H1 (cell line): ENCODE data around the gene LIPG. TPM values are rescaled to one million over a fixed set of nuclear protein-coding genes. Genes with fewer than 3 reads are reported as not detected.

Experiments used
- CTCF ChIA-PET: fragments of 300-600 bp; sonication (Branson Sonifier 250); formaldehyde crosslinking; loops from one replicate; lab custom pipeline; 2021; ENCODE audit not compliant: partially characterized antibody; lab: Charles Lee
- POLR2A ChIA-PET: fragments of 300-600 bp; sonication (Branson Sonifier 250); formaldehyde crosslinking; loops from one replicate; lab custom pipeline; 2021; ENCODE audit warnings: inconsistent platforms; ENCODE audit not compliant: partially characterized antibody; lab: Charles Lee
- DNase-seq, 2 experiments: peaks; one replicate each; pipeline versions ENCODE4 v3.0.0 to v3.0.0-alpha.2; 2010 to 2022; ENCODE audit warnings: low spot score in 2 of 2, low read depth in 1 of 2, mixed read lengths in 1 of 2
- FAIRE-seq: peaks from 2 replicates; lab custom pipeline; 2011; peaks lifted over from hg19 to GRCh38; lab: Jason Lieb, UNC
- H2AFZ ChIP-seq: 2 replicates; pipeline ENCODE4 v1.8.1; 2012; ENCODE audit warnings: low read length, inconsistent platforms
- H2AK5ac ChIP-seq: 2 replicates; pipeline ENCODE4 v1.6.1; 2013; ENCODE audit warnings: low read depth, low read length
- H2BK120ac ChIP-seq: replicated peaks from 2 replicates; pipeline ENCODE3; 2013; ENCODE audit warnings: low read depth, low read length, inconsistent platforms
- H2BK12ac ChIP-seq: 2 replicates; pipeline ENCODE4 v1.6.1; 2013; ENCODE audit warnings: low read depth, low read length
- H2BK15ac ChIP-seq: 2 replicates; pipeline ENCODE4 v1.6.1; 2013; ENCODE audit warnings: low read length
- H2BK20ac ChIP-seq: 2 replicates; pipeline ENCODE4 v1.6.1; 2013; ENCODE audit warnings: low read length
- H2BK5ac ChIP-seq: 2 replicates; pipeline ENCODE4 v1.6.1; 2013; ENCODE audit warnings: low read depth, low read length
- H3K14ac ChIP-seq: 2 replicates; pipeline ENCODE4 v1.6.1; 2013; ENCODE audit warnings: inconsistent platforms; ENCODE audit not compliant: insufficient read length
- H3K18ac ChIP-seq: 2 replicates; pipeline ENCODE4 v1.6.1; 2013; ENCODE audit warnings: low read length; ENCODE audit errors: extremely low read depth
- H3K23ac ChIP-seq: 2 replicates; pipeline ENCODE4 v1.6.1; 2013; ENCODE audit warnings: inconsistent platforms; ENCODE audit not compliant: insufficient read length
- H3K23me2 ChIP-seq: 2 replicates; pipeline ENCODE4 v1.6.1; 2013; ENCODE audit warnings: low read depth, low read length
- H3K27ac ChIP-seq: 2 replicates; pipeline ENCODE4 v1.6.1; 2011; ENCODE audit warnings: low read depth, low read length, inconsistent platforms
- H3K27me3 ChIP-seq, 4 experiments: replicated peaks in 1 of 4; 1 replicate in 1 of 4; 2 replicates in 3 of 4; pipeline versions ENCODE4 v1.6.1 to v1.8.1; 2011 to 2013; ENCODE audit warnings: low read length in 3 of 4, mild to moderate bottlenecking in 3 of 4, inconsistent platforms in 2 of 4, mixed read lengths in 2 of 4, moderate library complexity in 1 of 4; ENCODE audit not compliant: control insufficient read depth in 3 of 4, insufficient read depth in 3 of 4; ENCODE audit errors: extremely low read depth in 1 of 4
- H3K36me3 ChIP-seq, 4 experiments: 2 replicates each; pipeline versions ENCODE4 v1.6.1 to v1.8.1; 2011 to 2013; ENCODE audit warnings: mild to moderate bottlenecking in 4 of 4, low read length in 3 of 4, moderate library complexity in 2 of 4, control low read depth in 1 of 4, inconsistent platforms in 1 of 4; ENCODE audit not compliant: insufficient read depth in 4 of 4, control insufficient read depth in 2 of 4
- H3K4ac ChIP-seq: replicated peaks from 2 replicates; pipeline ENCODE3; 2013; ENCODE audit warnings: low read length, low read depth, mixed read lengths, inconsistent platforms; ENCODE audit not compliant: insufficient read length
- H3K4me1 ChIP-seq, 4 experiments: replicated peaks in 1 of 4; 1 replicate in 1 of 4; 2 replicates in 3 of 4; pipeline versions ENCODE4 v1.6.1 to v1.8.1; 2011 to 2013; ENCODE audit warnings: low read length in 3 of 4, inconsistent platforms in 2 of 4, mixed read lengths in 1 of 4; ENCODE audit not compliant: insufficient read depth in 4 of 4, control insufficient read depth in 3 of 4
- H3K4me2 ChIP-seq, 2 experiments: 2 replicates each; pipeline versions ENCODE4 v1.6.1 to v1.8.1; 2011 to 2013; ENCODE audit warnings: low read depth in 2 of 2, low read length in 2 of 2, control low read depth in 1 of 2, inconsistent platforms in 1 of 2, mild to moderate bottlenecking in 1 of 2; ENCODE audit not compliant: insufficient read depth in 1 of 2
- H3K4me3 ChIP-seq, 4 experiments: fragments of 200-600, 300-600 bp in 1 of 4; sonication (generic), shearing (Covaris generic), sonication (Bioruptor Twin) in 1 of 4; 2 replicates each; pipeline versions ENCODE4 v1.5.1 to v1.8.1; 2011 to 2016; ENCODE audit warnings: low read length in 4 of 4, low read depth in 3 of 4, control low read depth in 2 of 4, inconsistent platforms in 2 of 4, mild to moderate bottlenecking in 2 of 4, mixed read lengths in 1 of 4, moderate library complexity in 1 of 4; ENCODE audit not compliant: insufficient read depth in 2 of 4; ENCODE audit errors: extremely low read depth in 1 of 4
- H3K56ac ChIP-seq: replicated peaks from 2 replicates; pipeline ENCODE3; 2013; ENCODE audit warnings: low read depth, mild to moderate bottlenecking, mixed read lengths, low read length, inconsistent platforms; ENCODE audit not compliant: insufficient read length
- H3K79me1 ChIP-seq: 2 replicates; pipeline ENCODE4 v1.6.1; 2013; ENCODE audit warnings: low read depth, low read length, control low read depth
- H3K79me2 ChIP-seq, 2 experiments: 2 replicates each; pipeline versions ENCODE4 v1.6.1 to v1.8.1; 2012 to 2013; ENCODE audit warnings: low read length in 2 of 2, mild to moderate bottlenecking in 2 of 2, inconsistent platforms in 1 of 2; ENCODE audit not compliant: insufficient read depth in 2 of 2, control insufficient read depth in 1 of 2
- H3K9ac ChIP-seq, 4 experiments: replicated peaks in 1 of 4; 1 replicate in 1 of 4; 2 replicates in 3 of 4; pipeline versions ENCODE4 v1.6.1 to v1.8.1; 2011 to 2013; ENCODE audit warnings: low read depth in 3 of 4, low read length in 3 of 4, control low read depth in 2 of 4, mild to moderate bottlenecking in 2 of 4, moderate library complexity in 2 of 4, inconsistent platforms in 1 of 4; ENCODE audit errors: extremely low read depth in 1 of 4
- H3K9me3 ChIP-seq, 2 experiments: 2 replicates each; pipeline versions ENCODE4 v1.6.1 to v1.8.1; 2012 to 2013; ENCODE audit warnings: mild to moderate bottlenecking in 2 of 2, moderate library complexity in 2 of 2, control low read depth in 1 of 2, inconsistent platforms in 1 of 2, low read depth in 1 of 2, low read length in 1 of 2, mixed read lengths in 1 of 2; ENCODE audit not compliant: insufficient read depth in 2 of 2
- H4K20me1 ChIP-seq, 2 experiments: replicated peaks in 1 of 2; 2 replicates each; pipeline versions ENCODE3 to v1.8.1; 2011 to 2013; ENCODE audit warnings: inconsistent platforms in 2 of 2, low read length in 2 of 2, mild to moderate bottlenecking in 1 of 2; ENCODE audit not compliant: insufficient read depth in 2 of 2, control insufficient read depth in 1 of 2
- H4K5ac ChIP-seq: 2 replicates; pipeline ENCODE4 v1.6.1; 2013; ENCODE audit warnings: low read length, low read depth, mixed read lengths, inconsistent platforms; ENCODE audit not compliant: insufficient read length
- H4K8ac ChIP-seq: 2 replicates; pipeline ENCODE4 v1.8.0; 2013; ENCODE audit warnings: mild to moderate bottlenecking, moderate library complexity, low read length, inconsistent platforms; ENCODE audit not compliant: insufficient read depth; ENCODE audit errors: extremely low read depth
- H4K91ac ChIP-seq: replicated peaks from 2 replicates; pipeline ENCODE3; 2013; ENCODE audit warnings: low read length, mixed read lengths, inconsistent platforms; ENCODE audit not compliant: insufficient read length
- BCL11A ChIP-seq, 2 experiments: IDR thresholded peaks; one replicate each; pipeline ENCODE4 v1.6.1; 2011; ENCODE audit warnings: low read depth in 2 of 2, low read length in 2 of 2, mild to moderate bottlenecking in 2 of 2
- CBX8 ChIP-seq: fragments of 300-800, 300-1000 bp; sonication (generic); IDR thresholded peaks from 2 replicates; pipeline ENCODE4 v1.7.1; 2016; ENCODE audit warnings: low read depth, low read length, borderline replicate concordance
- E2F6 ChIP-seq: IDR thresholded peaks from 2 replicates; pipeline ENCODE4 v1.6.1; 2012; ENCODE audit warnings: inconsistent platforms
- SRF ChIP-seq: IDR thresholded peaks from 2 replicates; pipeline ENCODE4 v1.6.1; 2011; ENCODE audit warnings: mild to moderate bottlenecking, low read depth, low read length, moderate library complexity
- WGBS, 2 experiments: shearing (Covaris generic) in 1 of 2; methylation state at CpG; one replicate each; pipeline versions ENCODE4 v1.1.6 to v1.1.7; 2013 to 2015; ENCODE audit warnings: low lambda C conversion rate in 2 of 2, mixed read lengths in 2 of 2, inconsistent platforms in 1 of 2, low coverage in 1 of 2, missing lambda C conversion rate in 1 of 2; ENCODE audit not compliant: insufficient replicate concordance in 2 of 2, insufficient coverage in 1 of 2, insufficient read length in 1 of 2; ENCODE audit errors: extremely low coverage in 1 of 2, missing lambda C conversion rate in 1 of 2; 5-methylcytosine and 5-hydroxymethylcytosine counted together
- polyA plus RNA-seq, 7 experiments: library from polyadenylated mRNA; depleted of rRNA in 3 of 7; stranded (reverse) in 5 of 7; unstranded in 2 of 7; fragments of >200 nt in 5 of 7; fragments of 200-250 nt in 2 of 7; gene quantifications; 1 replicate in 5 of 7; 2 replicates in 1 of 7; 4 replicates in 1 of 7; pipeline versions ENCODE4 v1.2.1 to v1.2.3, GENCODE V29; 2011 to 2013; ENCODE audit warnings: missing spikeins in 2 of 7, mixed read lengths in 2 of 7
- total RNA-seq: library from RNA; stranded (reverse); fragmentation: NEBNext Ultra II Directional; extraction: Animal tissue kit (Norgen Biotek cat#: 25700); gene quantifications from 2 replicates; pipeline ENCODE4 v1.2.1, GENCODE V29; 2021

Gene LIPG
- total and polyA plus RNA-seq, 2 of the 8 experiments (the other 6 are each of a cell fraction or from before 2014, with no cell fraction given): 9.2 to 9.8 TPM

DNA sequence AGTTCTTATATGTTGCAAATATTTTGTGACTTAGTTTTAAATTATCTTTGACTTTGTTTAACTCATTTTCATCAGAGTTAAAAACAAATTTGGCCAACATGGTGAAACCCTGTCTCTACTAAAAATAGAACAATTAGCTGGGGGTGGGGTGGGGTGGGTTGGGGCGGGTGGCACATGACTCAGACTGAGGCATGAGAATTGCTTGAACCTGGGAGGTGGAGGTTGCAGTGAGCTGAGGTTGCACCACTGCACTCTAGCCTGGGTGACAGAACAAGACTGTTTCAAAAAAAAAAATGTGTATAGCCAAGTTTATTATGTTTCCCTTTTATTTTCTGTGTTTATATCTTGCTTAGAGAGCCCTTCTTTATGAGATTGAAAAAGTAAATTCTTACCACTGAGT, 14.2 kb upstream of the LIPG start:
- DNase-seq (no peak), FAIRE-seq (no peak)
- Histone ChIP-seq H4K91ac (no peak overlapping the region), H2BK20ac (no peak overlapping the region), H3K23ac (no peak overlapping the region), H2AK5ac (no peak overlapping the region), H2AFZ (no peak overlapping the region), H3K79me1 (no peaks in the 10 kb centered on the region), H3K23me2 (no peaks in the 10 kb centered on the region; the same call in 1 of the 2 replicates), H3K79me2 (no peaks in the 10 kb centered on the region), H3K36me3 (no peaks in the 10 kb centered on the region), H4K8ac (no peak overlapping the region), H3K56ac (no peak overlapping the region), H3K4ac (no peak overlapping the region), H2BK120ac (no peak overlapping the region), H3K27me3 (no peaks in the 10 kb centered on the region), H3K18ac (no peak overlapping the region), H4K5ac (no peak overlapping the region), H3K4me1 (no peaks in the 10 kb centered on the region), H4K20me1 (no peaks in the 10 kb centered on the region), H3K4me2 (no peak overlapping the region), H3K27ac (no peak overlapping the region), H2BK5ac (no peak overlapping the region), H2BK15ac (no peak overlapping the region), H3K9ac (no peak overlapping the region), H3K9me3 (no peaks in the 10 kb centered on the region), H2BK12ac (no peak overlapping the region), H3K14ac (no peak overlapping the region), H3K4me3 (no peak overlapping the region)
- ChIA-PET CTCF (interaction anchor here (0.6 kb wide), 1 partner anchor 16 kb away, joined by 3 read pairs; no protein-coding TSS in a partner anchor), POLR2A (no interaction called here)
- 63% methylated on average over 1 of the region's 1 CpG; no CpG with 5 or more reads in 1 of the 2 experiments for WGBS, 2 experiments
- TF ChIP-seq BCL11A (IDR thresholded peaks at IDR 0.05; ENCODE audit: low read depth in 2 of 2, low read length in 2 of 2) (no peak), SRF (no peak), CBX8 (no peak), E2F6 (no peak)
